ENCODE measurements around the gene ERG28.

Gene ERG28

DNA sequence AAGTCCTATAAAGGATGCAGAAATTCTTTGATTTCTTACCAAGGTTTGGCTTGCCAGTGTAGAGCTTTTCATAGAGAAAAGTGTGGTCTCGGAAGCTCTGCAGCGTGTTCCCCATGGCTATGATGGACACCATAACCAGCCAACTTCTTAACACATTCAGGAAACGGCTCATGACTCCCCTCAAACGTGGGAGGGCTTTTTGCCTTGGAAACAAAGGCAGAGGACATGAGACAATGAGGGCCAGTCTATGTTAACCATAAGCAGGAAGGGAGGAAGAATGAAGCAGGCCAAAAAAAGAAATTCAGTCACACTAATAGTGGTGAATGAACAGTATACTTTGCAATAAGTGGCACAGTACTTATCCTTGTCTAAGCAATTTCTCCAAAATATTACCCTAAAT lies 3.3 kb downstream of the ERG28 start:
- DNase-seq = no peak

DNA sequence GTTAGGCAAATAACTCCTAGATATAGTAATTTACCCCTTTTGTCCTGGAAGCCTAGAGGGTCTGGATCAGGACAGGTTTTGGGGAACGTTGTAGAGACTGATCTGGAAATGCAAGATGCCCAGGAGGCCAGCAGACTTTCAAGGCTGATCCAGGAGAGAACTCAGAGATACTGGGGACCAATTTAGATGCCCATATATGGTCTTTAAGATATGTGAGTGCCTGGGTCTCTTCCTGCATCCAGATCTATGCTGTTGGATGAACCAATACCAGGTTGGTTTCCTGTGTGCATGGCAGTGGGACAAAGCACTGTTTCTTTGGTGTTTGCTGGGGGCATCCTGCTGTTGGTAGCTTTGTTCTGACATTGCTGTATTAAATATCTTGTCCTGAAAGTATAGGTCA lies 5.4 kb downstream of the ERG28 start:
- no peak for DNase-seq

DNA sequence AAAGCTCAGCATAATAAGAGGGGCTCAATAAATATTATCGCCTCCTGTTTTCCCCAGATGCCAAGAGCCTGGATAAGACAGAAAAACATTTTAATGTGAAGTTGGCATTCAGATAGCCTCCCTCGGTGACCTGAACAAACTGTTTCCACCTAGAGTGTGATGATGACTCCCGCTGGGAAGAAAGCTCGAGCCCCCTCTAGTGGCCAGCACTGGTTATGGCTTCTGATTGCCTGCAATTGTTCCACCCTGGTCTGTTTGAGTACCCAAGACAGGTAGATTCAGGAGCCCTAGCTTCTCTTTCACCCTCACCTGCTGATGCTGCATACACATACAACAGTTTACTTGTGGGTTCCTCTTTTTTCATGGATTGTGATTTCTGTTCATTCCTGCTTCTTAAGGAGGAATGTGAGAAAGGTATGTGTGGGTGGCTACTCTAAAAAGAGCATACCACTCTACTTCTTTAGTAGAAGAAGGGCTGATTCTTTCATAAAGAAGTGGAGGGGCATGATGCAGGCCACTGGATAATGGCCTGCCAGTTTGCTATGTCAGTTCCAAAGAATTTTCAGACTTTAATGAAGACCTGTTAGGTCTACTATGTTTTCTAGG lies 6.4 kb downstream of the ERG28 start:
- DNase-seq = peak; percentile 8

DNA sequence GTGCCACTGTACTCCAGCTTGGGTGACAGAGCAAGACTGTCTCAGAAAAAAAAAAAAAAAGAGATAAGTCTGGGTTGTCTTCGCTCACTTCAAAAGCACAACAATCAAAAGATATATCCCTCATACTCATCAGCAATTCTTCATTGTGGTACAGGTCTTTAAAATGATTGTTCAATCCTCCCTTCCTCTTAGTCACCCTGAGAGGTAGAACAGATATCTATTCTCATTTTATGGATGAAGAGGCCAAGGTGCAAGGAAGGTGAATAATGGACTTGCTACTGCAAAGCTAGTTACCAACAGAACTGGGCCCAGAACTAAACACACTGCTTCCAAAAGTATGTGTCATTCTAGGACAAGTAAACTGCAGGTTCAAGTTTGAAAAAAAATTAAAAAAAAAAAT lies 7.1 kb downstream of the ERG28 start:
- DNase-seq = no peak

DNA sequence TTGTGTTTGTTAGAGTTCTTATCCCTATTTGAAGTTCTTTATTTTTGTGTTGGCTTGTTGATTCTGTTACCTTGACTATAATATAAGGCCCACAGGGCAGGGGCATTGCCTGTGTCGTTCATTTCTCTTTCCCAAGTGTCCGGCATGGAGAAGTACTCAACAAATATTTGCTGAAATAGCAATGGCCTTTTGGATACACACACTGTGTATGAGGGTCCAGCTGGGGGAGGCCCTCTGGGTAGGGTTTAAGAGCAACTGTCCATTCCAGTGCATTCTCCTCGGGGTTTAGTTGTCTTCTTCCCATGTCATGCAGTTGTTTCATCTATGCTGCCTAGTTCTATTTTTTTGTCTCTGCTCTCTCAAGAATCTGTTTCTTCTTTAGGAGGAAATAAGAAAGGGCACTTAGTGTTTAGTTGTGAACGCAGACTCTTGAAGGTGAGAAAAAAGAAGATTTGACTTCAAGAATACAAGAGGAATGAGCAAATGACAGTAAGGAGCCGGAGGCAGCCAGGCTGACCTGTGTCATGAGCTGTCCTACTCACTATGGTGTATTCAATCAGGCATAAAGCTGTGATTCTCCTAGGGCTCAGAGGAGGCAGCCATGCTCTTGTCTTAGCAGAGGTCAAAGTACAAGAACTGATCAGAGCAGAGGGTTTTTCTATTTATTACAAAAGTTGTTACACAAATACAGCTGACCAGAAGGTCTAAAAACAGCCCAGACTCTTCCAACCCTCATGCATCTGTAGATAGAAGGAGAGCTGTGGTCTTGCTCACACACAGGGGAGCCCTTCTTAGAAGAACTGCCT lies 10.2 kb downstream of the ERG28 start:
- no peak for DNase-seq

DNA sequence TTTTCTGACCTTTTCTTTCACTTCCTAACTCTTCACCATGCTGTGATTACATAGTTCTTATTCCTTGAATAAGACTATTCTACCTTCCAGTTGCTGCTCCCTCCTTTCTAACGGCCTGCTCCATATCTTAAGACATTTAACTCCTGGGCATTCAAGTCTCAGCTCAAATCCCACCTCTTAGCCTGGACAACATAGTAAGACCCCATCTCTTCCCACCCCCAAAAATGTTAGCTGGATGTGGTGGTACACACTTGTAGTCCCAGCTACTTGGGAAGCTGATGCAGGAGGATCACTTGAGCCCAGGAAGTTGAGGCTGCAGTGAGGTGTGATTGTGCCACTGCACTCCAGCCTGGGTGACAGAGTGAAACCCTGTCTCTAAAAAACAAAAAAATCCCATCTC lies 10.9 kb downstream of the ERG28 start:
- DNase-seq = no peak

DNA sequence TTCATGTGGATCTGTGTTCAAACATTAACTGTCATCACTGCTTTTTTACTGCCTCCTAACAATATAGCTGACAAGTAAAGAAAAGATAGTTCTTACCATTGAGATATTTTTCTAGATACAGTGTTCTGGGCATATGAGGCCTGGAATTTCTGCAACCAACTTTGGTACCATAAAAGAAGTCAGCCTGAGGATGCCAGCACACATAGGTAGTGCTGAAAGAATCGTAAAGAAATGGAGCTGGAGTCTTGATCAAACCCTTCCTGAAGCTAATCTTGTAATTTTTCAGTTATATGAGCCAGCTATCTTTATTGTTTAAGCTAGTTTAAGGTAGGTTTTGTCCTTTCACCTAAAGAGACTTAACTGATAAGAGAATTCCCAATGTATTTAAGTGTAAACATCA lies 11.3 kb downstream of the ERG28 start:
- no peak for DNase-seq

- no peak for DNase-seq
Observed at GRCh38 chr14:75648066-75648838, 12.4 kb downstream of the ERG28 start.

DNA sequence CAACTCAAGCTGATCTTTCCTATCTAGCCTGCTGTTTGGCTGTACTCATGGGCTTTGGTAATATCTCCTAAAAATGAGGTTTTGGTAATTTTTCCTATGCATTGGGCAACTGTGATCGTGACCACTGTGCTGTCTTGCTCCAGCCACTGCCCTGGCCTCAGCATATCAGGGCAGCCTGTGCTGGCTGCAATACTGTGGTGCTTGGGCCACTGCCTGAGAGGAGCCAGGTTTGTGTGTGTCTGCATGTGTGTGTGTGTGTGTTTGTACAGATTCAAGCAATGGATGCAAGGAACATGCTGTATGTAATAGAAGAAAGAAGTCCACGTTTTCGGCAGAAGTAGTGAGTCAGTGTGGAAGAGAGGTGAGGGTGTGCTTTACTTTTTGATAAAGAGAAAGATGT lies 13.0 kb downstream of the ERG28 start:
- DNase-seq = no peak

GRCh38 chr14:75646762-75647161 lies 13.9 kb downstream of the ERG28 start:
- no peak for DNase-seq

DNA sequence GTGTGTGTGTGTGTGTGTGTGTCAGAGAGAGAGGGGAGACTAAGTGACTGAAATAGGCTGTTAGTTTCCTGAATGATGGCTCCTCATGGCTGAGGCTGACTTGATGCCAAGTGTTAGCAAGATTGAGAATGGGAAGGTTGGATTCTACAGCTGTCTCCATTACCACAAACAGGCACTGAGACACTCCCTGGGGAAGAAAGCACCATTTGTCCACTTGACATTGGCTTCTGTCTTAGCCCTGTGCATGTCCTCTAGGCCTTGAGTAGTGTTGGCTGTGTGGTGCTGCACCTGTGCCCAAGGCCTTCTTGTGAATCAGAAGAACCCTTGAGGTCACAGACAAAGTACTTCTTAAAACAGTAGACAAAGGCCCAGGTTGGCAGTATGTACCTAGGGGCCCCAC lies 15.6 kb downstream of the ERG28 start:
- DNase-seq = no peak

- DNase-seq = no peak
Observed at GRCh38 chr14:75643985-75644384, 16.7 kb downstream of the ERG28 start.

GRCh38 chr14:75640876-75641275 lies 19.8 kb downstream of the ERG28 start:
- no peak for DNase-seq

DNA sequence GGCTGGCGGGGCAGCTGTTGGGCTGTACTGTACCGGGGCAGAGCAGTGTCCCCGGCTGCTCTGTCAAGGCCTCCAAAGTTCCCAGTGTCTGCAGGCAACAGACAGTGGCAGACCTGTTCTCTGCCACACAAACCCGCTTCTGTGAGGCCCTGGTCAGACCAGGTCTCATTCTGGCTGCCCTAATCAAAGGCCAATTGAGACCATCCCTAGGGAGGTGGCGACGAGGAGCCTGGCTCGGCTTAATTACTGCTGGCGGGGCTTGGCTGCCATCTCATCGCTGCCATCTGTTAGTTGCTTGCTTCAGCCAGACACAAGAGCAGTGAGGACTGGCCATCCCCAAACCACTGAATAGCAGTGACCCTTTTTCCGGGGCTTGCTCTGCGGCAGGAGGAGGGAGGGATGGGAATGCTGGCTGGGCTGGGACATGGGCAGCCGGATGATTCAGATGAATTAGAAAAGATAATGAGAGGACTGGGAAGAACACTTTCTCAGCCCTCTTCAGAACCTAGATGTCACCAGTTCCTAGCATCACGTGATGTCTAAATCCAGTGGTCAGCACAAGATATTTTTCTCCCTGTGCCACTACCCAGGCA lies 24.5 kb downstream of the ERG28 start:
- DNase-seq = peak; percentile 7

- DNase-seq = no peak
Observed at GRCh38 chr14:75634848-75635247, 25.8 kb downstream of the ERG28 start.

GRCh38 chr14:75631453-75631831 lies 29.2 kb downstream of the ERG28 start:
- no peak for DNase-seq

- DNase-seq = peak; percentile 42
Observed at GRCh38 chr14:75630695-75631452, 29.8 kb downstream of the ERG28 start.

DNA sequence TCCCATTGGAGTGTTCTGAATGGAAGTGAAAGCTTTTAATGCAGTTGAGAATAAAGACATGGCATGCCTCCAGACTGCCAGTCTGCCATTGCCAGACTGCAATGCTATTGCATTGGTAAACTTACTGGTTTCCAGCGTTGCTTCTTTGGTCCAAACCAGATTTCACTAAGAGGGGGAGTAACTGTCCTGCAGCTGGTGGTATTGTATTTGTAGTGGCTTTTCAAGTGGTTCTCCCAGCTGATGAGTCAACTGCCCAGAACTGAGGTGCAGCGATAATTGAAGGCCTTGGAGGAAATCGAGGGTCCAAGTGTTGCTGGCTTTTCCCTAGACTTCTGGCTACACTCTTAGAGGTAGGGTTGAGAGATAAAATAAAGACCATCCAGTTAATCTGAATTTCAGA lies 31.9 kb downstream of the ERG28 start:
- no peak for DNase-seq

- no peak for DNase-seq
Observed at GRCh38 chr14:75627406-75627805, 33.3 kb downstream of the ERG28 start.

GRCh38 chr14:75626863-75627262 lies 33.8 kb downstream of the ERG28 start:
- DNase-seq = no peak

- DNase-seq = no peak
Observed at GRCh38 chr14:75626396-75626795, 34.3 kb downstream of the ERG28 start.

DNA sequence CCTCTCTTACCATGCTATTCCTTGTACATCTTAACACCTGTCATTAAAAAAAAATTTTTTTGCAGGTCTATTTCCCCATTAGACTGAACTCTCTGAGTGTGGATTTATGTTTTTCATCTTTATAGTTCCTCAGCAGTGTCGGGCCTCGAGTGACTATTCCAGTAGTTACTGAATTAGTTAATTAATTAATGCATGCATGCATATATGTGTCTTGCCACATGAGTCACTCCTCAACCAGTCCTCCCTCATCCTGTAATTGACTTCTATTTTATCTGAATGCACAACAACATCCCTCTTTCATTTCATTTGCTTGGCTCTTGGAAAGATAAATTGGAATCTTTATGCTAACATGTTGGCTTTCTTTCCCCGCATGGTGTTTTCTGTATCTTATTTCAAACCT lies 35.6 kb downstream of the ERG28 start:
- no peak for DNase-seq

GRCh38 chr14:75619548-75619947 lies 41.1 kb downstream of the ERG28 start:
- no peak for DNase-seq
